Karpas-422 (cell line): Measurements from ENCODE around the gene HSPB9. TPM values are rescaled to one million over a fixed set of nuclear protein-coding genes. Genes with fewer than 3 reads are reported as not detected.

Experiments
- DNase-seq: peaks from one replicate; pipeline ENCODE4 v3.0.0-alpha.2; 2015
- H2AFZ ChIP-seq: fragments of 200-600 bp; sonication (generic); 2 replicates; pipeline ENCODE4 v1.6.1; 2014; ENCODE audit warnings: antibody characterized with exemption, low read length, mixed read lengths
- H3K27ac ChIP-seq: fragments of 200-600 bp; sonication (generic); 2 replicates; pipeline ENCODE4 v1.5.1; 2014; ENCODE audit warnings: mild to moderate bottlenecking, low read length, moderate library complexity
- H3K27me3 ChIP-seq: fragments of 200-600 bp; sonication (generic); 2 replicates; pipeline ENCODE4 v1.6.1; 2014; ENCODE audit warnings: low read length, mixed read lengths
- H3K36me3 ChIP-seq: fragments of 200-600 bp; sonication (generic); 2 replicates; pipeline ENCODE4 v1.6.1; 2014; ENCODE audit warnings: low read length, mixed read lengths; ENCODE audit not compliant: insufficient read depth
- H3K4me1 ChIP-seq: fragments of 200-600 bp; sonication (generic); 2 replicates; pipeline ENCODE4 v1.6.1; 2014; ENCODE audit warnings: mild to moderate bottlenecking, low read length, mixed read lengths
- H3K4me2 ChIP-seq: fragments of 200-600 bp; sonication (generic); 2 replicates; pipeline ENCODE4 v1.6.1; 2014; ENCODE audit warnings: low read length, low read depth, mild to moderate bottlenecking; ENCODE audit not compliant: poor library complexity, severe bottlenecking
- H3K4me3 ChIP-seq: fragments of 200-600 bp; sonication (generic); 2 replicates; pipeline ENCODE4 v1.5.1; 2014; ENCODE audit warnings: mild to moderate bottlenecking, antibody characterized with exemption, low read length, mixed read lengths
- H3K79me2 ChIP-seq: fragments of 200-600 bp; sonication (generic); 2 replicates; pipeline ENCODE4 v1.6.1; 2014; ENCODE audit warnings: mild to moderate bottlenecking, low read length, mixed read lengths
- H3K9ac ChIP-seq: fragments of 200-600 bp; sonication (generic); 2 replicates; pipeline ENCODE4 v1.6.0; 2014; ENCODE audit warnings: low read length
- H3K9me2 ChIP-seq: fragments of 200-600 bp; sonication (generic), shearing (Covaris generic); replicated peaks from 2 replicates; pipeline ENCODE4 v1.6.0; 2014; ENCODE audit warnings: mild to moderate bottlenecking, low read length, moderate library complexity; ENCODE audit not compliant: insufficient read depth
- H3K9me3 ChIP-seq: fragments of 300-700, 200-600 bp; sonication (generic); 2 replicates; pipeline ENCODE4 v1.6.1; 2014; ENCODE audit warnings: low read length, mixed read lengths
- H4K20me1 ChIP-seq: fragments of 200-600 bp; sonication (generic); 2 replicates; pipeline ENCODE4 v1.6.1; 2014; ENCODE audit warnings: mild to moderate bottlenecking, antibody characterized with exemption, low read length, low read depth; ENCODE audit not compliant: insufficient read depth
- total RNA-seq: library from RNA; depleted of rRNA; stranded (reverse); fragments of >200 nt; shearing (Covaris generic); gene quantifications from 2 replicates; pipeline ENCODE4 v1.2.3, GENCODE V29; 2014; ENCODE audit warnings: low replicate concordance

The HSPB9 gene
- total RNA-seq, 1 experiment from 2014 or later = 0.37 TPM

DNA sequence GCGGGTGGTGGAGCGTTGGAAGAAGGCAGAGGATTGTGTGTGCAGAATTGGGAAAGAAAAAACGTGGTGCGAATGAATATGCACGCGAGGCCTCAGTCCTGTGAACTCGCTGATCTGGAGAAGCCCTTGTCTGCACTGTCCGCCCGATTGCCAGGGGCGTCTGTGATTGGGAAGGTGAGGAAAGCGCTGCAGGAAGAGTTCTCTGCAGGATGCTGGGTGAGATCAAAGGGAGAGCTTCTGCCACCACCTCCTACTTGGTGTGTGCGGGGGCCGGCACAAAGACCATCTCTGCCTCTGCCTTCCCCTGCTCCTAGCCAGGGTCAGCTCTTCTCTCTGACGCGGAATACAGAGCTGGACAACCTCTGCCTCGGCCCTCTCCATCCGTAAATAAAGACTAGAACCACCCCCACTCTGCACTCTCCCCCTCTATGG, 33.0 kb downstream of the HSPB9 start:
- no peaks in the 10 kb centered on the region for H3K27me3 ChIP-seq
- H3K27ac ChIP-seq = no peak overlapping the region
- H3K79me2 ChIP-seq = peaks cover 41% of the 10 kb centered on the region
- H3K9ac ChIP-seq = no peak overlapping the region
- no peak overlapping the region for H2AFZ ChIP-seq
- no peak overlapping the region for H3K4me2 ChIP-seq
- DNase-seq = no peak
- no peaks in the 10 kb centered on the region; the same call in 1 of the 2 replicates for H3K36me3 ChIP-seq
- peaks cover 22% of the 10 kb centered on the region; the same call in 1 of the 2 replicates for H4K20me1 ChIP-seq
- H3K4me3 ChIP-seq = peak overlapping the region; percentile 34; the same call in 1 of the 2 replicates
- no peaks in the 10 kb centered on the region for H3K9me3 ChIP-seq
- peaks cover 23% of the 10 kb centered on the region for H3K4me1 ChIP-seq
- no peaks in the 10 kb centered on the region for H3K9me2 ChIP-seq

- H3K4me2 ChIP-seq = no peak overlapping the region
- no peak overlapping the region for H3K27ac ChIP-seq
- H3K36me3 ChIP-seq = no peaks in the 10 kb centered on the region
- no peak overlapping the region for H3K9ac ChIP-seq
- peaks cover 4% of the 10 kb centered on the region; the same call in 1 of the 2 replicates for H3K4me1 ChIP-seq
- H3K9me2 ChIP-seq = no peaks in the 10 kb centered on the region
- H3K9me3 ChIP-seq = no peaks in the 10 kb centered on the region
- no peaks in the 10 kb centered on the region for H4K20me1 ChIP-seq
- H3K4me3 ChIP-seq = no peak overlapping the region
- no peak for DNase-seq
- no peaks in the 10 kb centered on the region for H3K27me3 ChIP-seq
- no peak overlapping the region for H2AFZ ChIP-seq
- no peaks in the 10 kb centered on the region for H3K79me2 ChIP-seq
These were observed 37.4 kb downstream of the HSPB9 start for GRCh38 chr17:42159796-42160530.

- Histone ChIP-seq H3K4me1 (peaks cover 4% of the 10 kb centered on the region; the same call in 1 of the 2 replicates), H4K20me1 (no peaks in the 10 kb centered on the region), H3K9me2 (no peaks in the 10 kb centered on the region), H3K4me3 (no peak overlapping the region), H3K9ac (no peak overlapping the region), H3K27ac (no peak overlapping the region), H3K36me3 (no peaks in the 10 kb centered on the region), H3K27me3 (no peaks in the 10 kb centered on the region), H2AFZ (no peak overlapping the region), H3K9me3 (no peaks in the 10 kb centered on the region), H3K79me2 (no peaks in the 10 kb centered on the region), H3K4me2 (no peak overlapping the region)
- no peak for DNase-seq
These were observed 37.9 kb downstream of the HSPB9 start for GRCh38 chr17:42160531-42160910.

DNA sequence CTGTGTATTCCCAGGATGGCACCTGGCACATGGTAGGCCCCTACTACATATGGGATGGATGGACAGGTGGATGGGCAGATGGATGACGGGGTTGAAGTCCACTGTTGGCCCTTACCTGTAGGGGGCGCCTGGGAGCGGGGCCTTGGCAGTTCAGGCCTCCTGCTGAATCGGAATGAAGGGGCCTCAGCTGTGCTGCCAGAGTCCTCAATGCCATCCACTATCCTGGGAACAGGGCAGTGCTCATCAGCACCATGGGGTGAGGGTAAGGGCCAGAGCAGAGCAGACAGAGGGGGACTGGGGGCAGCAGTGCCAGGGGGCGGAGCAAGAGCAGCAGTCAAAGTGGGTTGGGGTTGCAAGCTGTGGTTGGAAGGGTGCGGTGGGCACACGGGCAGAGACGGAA, 40.5 kb downstream of the HSPB9 start:
- H3K27me3 ChIP-seq = no peaks in the 10 kb centered on the region
- H3K9me2 ChIP-seq = no peaks in the 10 kb centered on the region
- H3K4me3 ChIP-seq = no peak overlapping the region
- no peak overlapping the region for H3K27ac ChIP-seq
- H4K20me1 ChIP-seq = no peaks in the 10 kb centered on the region
- no peaks in the 10 kb centered on the region for H3K79me2 ChIP-seq
- peak; percentile 86 for DNase-seq
- no peaks in the 10 kb centered on the region for H3K9me3 ChIP-seq
- no peak overlapping the region for H2AFZ ChIP-seq
- H3K9ac ChIP-seq = 0 out of 2 replicates have a peak overlapping the region, but pooled peaks have one; percentile 24
- no peaks in the 10 kb centered on the region for H3K4me1 ChIP-seq
- H3K36me3 ChIP-seq = no peaks in the 10 kb centered on the region
- H3K4me2 ChIP-seq = no peak overlapping the region

DNA sequence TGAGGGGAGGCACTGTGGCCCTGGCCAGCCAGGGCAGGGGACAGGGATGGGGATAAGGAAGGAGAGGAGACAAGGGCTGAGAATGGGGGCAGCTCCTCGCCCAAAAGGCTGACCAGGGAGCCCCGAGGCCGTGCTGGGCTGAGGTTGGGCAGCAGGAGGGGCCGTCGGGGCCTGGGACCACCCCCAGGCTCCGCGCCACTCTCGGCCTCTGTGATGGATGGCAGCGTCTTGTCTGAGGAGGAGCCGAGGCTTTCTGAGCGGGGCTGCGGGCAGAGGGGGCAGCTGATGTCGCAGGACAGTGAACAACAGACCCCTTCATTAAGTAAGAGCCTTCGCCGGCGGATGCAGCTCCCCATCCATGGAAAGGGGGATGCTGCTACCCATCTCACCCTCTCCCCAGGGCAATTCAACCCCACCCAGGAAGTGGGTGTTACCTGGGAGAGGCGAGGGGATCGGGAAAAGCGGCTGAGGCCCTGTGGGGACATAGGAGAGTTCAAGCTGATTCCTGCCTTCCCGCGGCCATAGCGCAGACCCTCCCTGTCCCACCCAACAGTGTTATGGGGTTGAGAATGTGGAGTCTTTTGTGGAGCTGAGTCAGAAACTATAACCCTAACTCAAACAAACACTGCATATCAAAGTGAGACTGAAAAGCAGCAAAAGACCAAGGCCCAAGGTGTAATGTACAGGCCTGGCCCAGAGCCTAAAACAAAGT, 41.2 kb downstream of the HSPB9 start:
- Histone ChIP-seq H3K4me2 (no peak overlapping the region), H4K20me1 (no peaks in the 10 kb centered on the region), H3K4me3 (no peak overlapping the region), H3K79me2 (no peaks in the 10 kb centered on the region), H3K4me1 (no peaks in the 10 kb centered on the region), H3K9ac (no peak overlapping the region), H3K27me3 (no peaks in the 10 kb centered on the region), H3K36me3 (no peaks in the 10 kb centered on the region), H2AFZ (no peak overlapping the region), H3K9me3 (no peaks in the 10 kb centered on the region), H3K9me2 (no peaks in the 10 kb centered on the region), H3K27ac (no peak overlapping the region)
- no peak for DNase-seq

DNA sequence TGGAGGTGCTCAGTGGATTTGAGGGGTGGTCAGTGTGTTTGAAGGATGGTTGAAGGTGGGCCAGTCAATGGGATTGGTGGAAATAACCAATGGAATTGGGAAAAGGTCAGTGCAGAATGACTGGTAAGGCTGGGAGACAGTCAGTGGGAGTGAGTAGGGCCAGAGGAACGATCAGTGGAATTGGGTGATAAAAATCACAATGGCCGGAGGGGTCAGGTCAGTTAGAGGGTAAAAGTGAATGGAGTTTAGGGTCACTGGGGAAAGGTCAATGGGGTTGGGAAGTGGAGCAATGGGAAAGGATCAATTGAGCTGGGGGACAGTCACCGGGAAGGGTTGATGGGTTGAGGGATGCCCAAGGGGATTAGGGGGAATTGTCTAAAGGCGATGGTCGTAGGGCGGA, 43.1 kb downstream of the HSPB9 start:
- no peak overlapping the region for H3K4me3 ChIP-seq
- H4K20me1 ChIP-seq = no peaks in the 10 kb centered on the region
- H3K9ac ChIP-seq = no peak overlapping the region
- no peak overlapping the region for H3K27ac ChIP-seq
- H3K36me3 ChIP-seq = no peaks in the 10 kb centered on the region
- H3K4me1 ChIP-seq = no peaks in the 10 kb centered on the region
- no peaks in the 10 kb centered on the region for H3K27me3 ChIP-seq
- no peak overlapping the region for H2AFZ ChIP-seq
- DNase-seq = no peak
- no peak overlapping the region for H3K4me2 ChIP-seq
- H3K79me2 ChIP-seq = no peaks in the 10 kb centered on the region
- no peaks in the 10 kb centered on the region for H3K9me2 ChIP-seq
- no peaks in the 10 kb centered on the region for H3K9me3 ChIP-seq

GRCh38 chr17:42166196-42166763, 43.7 kb downstream of the HSPB9 start:
- Histone ChIP-seq H3K27ac (no peak overlapping the region), H3K4me2 (no peak overlapping the region), H3K9me3 (no peaks in the 10 kb centered on the region), H3K4me3 (no peak overlapping the region), H3K9me2 (no peaks in the 10 kb centered on the region), H3K36me3 (no peaks in the 10 kb centered on the region), H3K27me3 (no peaks in the 10 kb centered on the region), H3K4me1 (no peaks in the 10 kb centered on the region), H4K20me1 (no peaks in the 10 kb centered on the region), H2AFZ (no peak overlapping the region), H3K79me2 (no peaks in the 10 kb centered on the region), H3K9ac (no peak overlapping the region)
- DNase-seq = no peak

DNA sequence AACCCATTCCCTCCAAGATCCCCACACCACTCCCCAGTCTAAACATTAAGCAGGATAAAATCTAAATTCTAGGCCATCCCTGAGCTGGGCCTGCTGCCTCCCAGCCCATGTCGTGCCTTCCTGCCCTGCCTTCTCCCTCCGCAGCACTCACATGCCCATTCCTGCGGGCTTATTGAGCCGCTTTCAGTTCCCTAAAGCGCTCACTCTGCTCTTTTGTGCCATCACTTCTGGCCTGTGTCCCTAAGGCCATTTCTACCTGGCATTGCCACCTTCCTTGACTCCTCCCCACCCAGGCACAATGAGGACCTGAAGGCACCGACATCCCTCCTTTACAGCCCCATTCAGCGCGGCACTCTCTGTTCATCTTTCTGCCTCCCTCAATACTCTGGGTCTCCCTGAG, 45.2 kb downstream of the HSPB9 start:
- Histone ChIP-seq H3K27ac (no peak overlapping the region), H3K9ac (no peak overlapping the region), H4K20me1 (no peaks in the 10 kb centered on the region), H3K79me2 (no peaks in the 10 kb centered on the region), H2AFZ (no peak overlapping the region), H3K9me2 (no peaks in the 10 kb centered on the region), H3K4me3 (no peak overlapping the region), H3K4me1 (no peaks in the 10 kb centered on the region), H3K4me2 (no peak overlapping the region), H3K27me3 (no peaks in the 10 kb centered on the region), H3K9me3 (no peaks in the 10 kb centered on the region), H3K36me3 (no peaks in the 10 kb centered on the region)
- no peak for DNase-seq
